ENCODE data around the gene YLPM1.

YLPM1 gene

GRCh38 chr14:74846168-74846567 lies 83.1 kb downstream of the YLPM1 start:
- no peak for DNase-seq

- DNase-seq, result no peak
Observed at GRCh38 chr14:74846968-74847665, 84.0 kb downstream of the YLPM1 start.

GRCh38 chr14:74848768-74849167 lies 85.7 kb downstream of the YLPM1 start:
- no peak for DNase-seq

DNA sequence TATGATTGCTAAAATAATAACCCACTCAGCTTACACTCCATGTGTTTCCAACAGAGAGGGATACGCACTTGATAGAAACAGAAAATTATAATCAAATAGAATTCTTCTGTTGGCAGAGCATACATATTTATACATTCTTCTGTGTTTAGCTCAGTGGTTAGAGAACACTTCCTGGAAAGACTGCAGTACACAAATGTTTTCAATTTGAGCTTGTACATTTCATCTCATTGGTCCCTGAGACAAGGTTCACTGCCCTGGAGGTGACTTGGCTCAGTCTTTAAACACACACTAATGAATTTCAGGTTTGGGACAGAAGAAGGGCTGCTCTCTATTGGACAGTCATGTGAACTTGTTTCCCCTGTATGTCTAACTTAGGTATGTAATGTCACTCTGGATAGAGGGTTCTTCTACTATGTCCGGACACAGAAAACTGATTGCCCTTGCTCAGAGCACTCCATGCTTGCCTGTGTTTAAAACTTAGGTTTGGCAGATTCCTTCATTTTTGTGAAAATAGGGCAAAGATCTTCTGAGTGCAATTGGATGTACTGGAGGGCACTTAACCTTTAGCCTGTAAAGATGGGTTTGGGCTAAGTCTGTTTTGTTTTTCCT lies 89.9 kb downstream of the YLPM1 start:
- DNase-seq, result no peak

DNA sequence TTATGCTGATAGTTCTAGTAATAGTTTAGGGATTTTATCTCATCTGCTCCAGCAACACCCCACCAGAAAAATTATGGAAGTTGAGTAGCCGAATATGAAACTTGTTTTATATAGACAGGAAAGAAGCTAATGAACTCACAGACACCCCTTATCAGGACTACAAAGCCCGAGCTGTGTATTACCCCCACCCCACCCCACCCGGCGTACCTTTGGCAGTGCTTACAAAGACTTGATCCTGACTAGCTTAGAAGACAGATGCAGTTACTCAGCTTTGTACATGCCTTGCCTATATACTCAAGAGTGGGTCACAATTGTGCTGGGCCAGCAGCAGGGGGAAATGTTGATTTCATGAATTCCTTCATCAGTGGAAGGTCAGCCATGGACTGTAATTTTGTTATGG lies 90.5 kb downstream of the YLPM1 start:
- no peak for DNase-seq

GRCh38 chr14:74855021-74855420 lies 91.9 kb downstream of the YLPM1 start:
- no peak for DNase-seq

- no peak for DNase-seq
Observed at GRCh38 chr14:74855945-74856344, 92.8 kb downstream of the YLPM1 start.

DNA sequence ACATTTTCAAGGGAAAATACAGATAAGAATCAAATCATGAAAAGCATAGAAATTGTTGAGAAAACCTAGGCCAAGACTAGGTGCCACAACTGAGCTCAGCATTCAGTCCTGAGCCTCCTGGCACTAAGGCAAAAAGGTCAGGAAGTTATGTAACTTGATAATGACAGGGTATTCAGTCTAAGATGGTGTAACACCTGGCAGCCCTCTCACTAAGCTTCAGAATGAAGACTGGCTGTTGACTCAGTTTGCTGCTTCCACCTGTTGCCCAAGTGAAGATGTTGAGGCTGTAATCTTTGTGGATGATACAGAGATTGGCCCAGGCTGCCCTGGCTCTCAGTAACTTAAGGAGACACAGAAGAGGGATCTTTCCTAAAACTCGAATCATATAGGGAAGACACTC lies 93.2 kb downstream of the YLPM1 start:
- no peak for DNase-seq

- no peak for DNase-seq
Observed at GRCh38 chr14:74858022-74858421, 94.9 kb downstream of the YLPM1 start.

DNA sequence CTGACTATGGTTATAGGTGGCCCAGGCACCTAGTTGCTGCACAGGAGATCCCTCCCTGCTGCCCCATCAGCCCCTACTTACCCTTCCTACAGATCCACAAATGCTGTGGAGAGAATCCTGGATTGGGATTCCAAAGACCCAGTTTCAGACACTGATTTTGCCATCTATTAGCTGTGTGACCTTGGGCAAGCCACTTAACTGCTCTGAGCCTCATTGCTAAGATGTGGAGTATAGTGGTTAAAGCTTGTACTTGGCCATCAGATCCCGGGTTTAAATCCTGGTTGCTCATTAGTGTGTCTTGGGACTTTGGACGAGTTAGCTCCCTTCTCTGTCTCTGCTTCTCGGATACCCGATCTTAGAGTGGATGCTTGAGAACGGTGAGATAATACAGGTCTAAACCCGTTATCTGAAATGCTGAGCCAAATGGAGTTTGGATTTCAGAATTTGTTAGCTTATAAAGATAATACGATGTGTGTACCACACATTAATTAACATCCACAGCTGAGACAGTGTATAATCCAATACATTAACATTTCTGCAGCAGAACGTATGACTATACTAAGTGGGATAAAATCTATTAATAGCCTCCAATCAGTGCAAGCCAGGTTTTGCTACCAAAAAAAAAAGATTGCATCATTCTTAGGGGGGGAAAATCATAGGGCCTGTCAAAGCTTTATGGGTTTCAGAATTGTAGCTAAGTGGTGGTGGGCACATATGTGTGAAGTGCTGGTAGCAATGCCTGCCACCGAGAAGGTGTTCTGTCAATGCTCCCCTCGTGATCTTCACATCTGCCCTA lies 96.8 kb downstream of the YLPM1 start:
- no peak for DNase-seq

- peak; percentile 68 to 90 (median 88) for DNase-seq
Observed at GRCh38 chr14:74860899-74861733, 98.0 kb downstream of the YLPM1 start.

- DNase-seq, result no peak
Observed at GRCh38 chr14:74861734-74862090, 98.6 kb downstream of the YLPM1 start.

DNA sequence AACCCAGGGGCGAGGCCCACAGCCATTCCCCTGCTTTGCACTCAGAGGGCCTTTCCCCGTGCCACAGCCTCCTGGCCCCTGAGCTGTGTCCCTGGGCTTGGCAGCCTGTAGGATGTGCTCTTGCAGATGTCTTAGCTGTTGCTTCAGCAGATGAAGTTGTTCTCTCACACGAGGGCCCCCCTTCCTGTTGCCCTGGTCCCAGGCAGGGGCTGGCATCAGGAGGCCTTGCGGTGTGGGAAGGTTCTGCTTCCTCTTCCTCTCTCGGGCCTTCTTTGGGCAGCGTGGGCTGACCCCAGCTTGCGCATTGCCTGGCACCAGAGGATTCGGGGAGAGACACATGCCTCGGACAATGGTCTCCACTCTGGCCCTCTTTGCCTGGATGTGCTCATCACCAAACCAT lies 100.2 kb downstream of the YLPM1 start:
- DNase-seq, result no peak

GRCh38 chr14:74864198-74864597 lies 101.1 kb downstream of the YLPM1 start:
- no peak for DNase-seq

GRCh38 chr14:74865156-74865555 lies 102.0 kb downstream of the YLPM1 start:
- DNase-seq, result no peak

- DNase-seq, result no peak
Observed at GRCh38 chr14:74866708-74867389, 103.7 kb downstream of the YLPM1 start.

DNA sequence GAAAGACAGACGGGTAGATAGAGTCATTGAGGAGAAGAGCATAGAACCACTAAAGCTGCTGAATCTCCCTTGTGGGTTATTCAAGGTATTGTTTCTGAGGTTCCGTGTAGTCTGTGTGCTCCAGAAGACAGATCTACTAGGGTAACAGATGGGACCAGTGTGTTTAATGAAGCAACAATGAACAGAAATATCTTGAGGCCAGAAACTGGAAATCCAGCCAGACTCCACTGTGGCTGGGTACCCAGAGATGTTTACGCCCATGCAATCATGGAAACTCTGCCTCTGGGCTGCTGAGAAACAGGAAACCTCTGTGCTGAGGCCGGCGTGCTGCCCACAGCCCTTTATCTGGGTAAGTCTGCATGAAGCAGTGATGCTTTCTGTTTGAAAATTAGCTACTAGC lies 104.6 kb downstream of the YLPM1 start:
- peak in 5 of 6 experiments; percentile 6 to 31 (median 21) for DNase-seq

DNA sequence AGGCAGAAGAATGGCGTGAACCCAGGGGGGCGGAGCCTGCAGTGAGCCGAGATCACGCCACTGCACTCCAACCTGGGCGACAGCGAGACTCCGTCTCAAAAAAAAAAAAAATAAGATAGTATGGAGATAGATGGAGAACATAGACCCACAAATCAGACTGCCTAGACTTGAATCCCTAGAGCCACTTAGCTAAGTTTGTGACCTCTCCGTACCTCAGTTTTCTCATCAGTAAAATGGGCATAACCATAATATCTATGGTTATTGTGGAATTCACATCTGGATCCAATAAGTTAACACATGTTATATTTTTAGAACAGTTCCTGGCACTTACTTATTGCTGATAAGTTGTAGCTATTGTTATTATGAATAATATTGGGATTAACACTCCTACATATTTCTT lies 105.6 kb downstream of the YLPM1 start:
- no peak for DNase-seq

- DNase-seq, result no peak
Observed at GRCh38 chr14:74871819-74872218, 108.7 kb downstream of the YLPM1 start.

GRCh38 chr14:74875204-74875603 lies 112.1 kb downstream of the YLPM1 start:
- no peak for DNase-seq

- DNase-seq, result peak in 1 of 6 experiments; percentile 4
Observed at GRCh38 chr14:74875941-74876913, 113.1 kb downstream of the YLPM1 start, which contains the start of gene PROX2. Gene PROX2, minus strand, starts transcription at chr14:74876145. Its CDS starts 12,311 bp downstream, at chr14:74863834.

Data from stimulated activated naive CD4-positive, alpha-beta T cell (primary cell).